Glutamatergic neuron (in vitro differentiated cells): ENCODE data around the gene PCED1B. TPM values are rescaled to one million over a fixed set of nuclear protein-coding genes. Genes with fewer than 3 reads are reported as not detected.

Experiments
- DNase-seq: peaks from one replicate; pipeline ENCODE4 v3.0.0; 2022
- H3K27ac Mint-ChIP-seq: one replicate; pipeline ENCODE4 v1.8.0; 2020; ENCODE audit warnings: mild to moderate bottlenecking, mixed read lengths, inconsistent platforms; ENCODE audit not compliant: unreplicated experiment
- H3K27me3 Mint-ChIP-seq: one replicate; pipeline ENCODE4 v1.8.0; 2020; ENCODE audit warnings: mild to moderate bottlenecking, moderate library complexity, mixed read lengths, inconsistent platforms; ENCODE audit not compliant: unreplicated experiment
- H3K36me3 Mint-ChIP-seq: one replicate; pipeline ENCODE4 v1.8.0; 2020; ENCODE audit warnings: mild to moderate bottlenecking, mixed read lengths, inconsistent platforms; ENCODE audit not compliant: unreplicated experiment
- H3K4me1 Mint-ChIP-seq: one replicate; pipeline ENCODE4 v1.8.0; 2020; ENCODE audit warnings: mild to moderate bottlenecking, low read depth, mixed read lengths, inconsistent platforms; ENCODE audit not compliant: unreplicated experiment
- H3K4me3 Mint-ChIP-seq: one replicate; pipeline ENCODE4 v1.8.0; 2020; ENCODE audit warnings: mild to moderate bottlenecking, mixed read lengths, inconsistent platforms; ENCODE audit not compliant: unreplicated experiment
- H3K9me3 Mint-ChIP-seq: one replicate; pipeline ENCODE4 v1.8.0; 2020; ENCODE audit warnings: mild to moderate bottlenecking, moderate library complexity, mixed read lengths, inconsistent platforms; ENCODE audit not compliant: unreplicated experiment
- CTCF ChIP-seq: fragments of 200-600 bp; sonication (generic); IDR thresholded peaks from one replicate; pipeline ENCODE4 v1.5.0; 2021; ENCODE audit not compliant: partially characterized antibody, unreplicated experiment
- total RNA-seq: library from RNA; stranded (reverse); fragmentation: NEBNext Ultra II Directional; extraction: Animal tissue kit (Norgen Biotek cat#: 25700); gene quantifications from one replicate; pipeline ENCODE4 v1.2.1, GENCODE V29; 2021; ENCODE audit not compliant: unreplicated experiment

The PCED1B gene
- total RNA-seq, 1 donor from 2014 or later: 0.27 TPM

GRCh38 chr12:47073951-47074350 lies 5.5 kb upstream of the PCED1B start:
- no peaks in the 10 kb centered on the region for H3K36me3 Mint-ChIP-seq
- H3K27me3 Mint-ChIP-seq: peaks cover 2% of the 10 kb centered on the region
- peaks cover under 1% of the 10 kb centered on the region for H3K4me1 Mint-ChIP-seq
- no peak overlapping the region for H3K27ac Mint-ChIP-seq
- DNase-seq: no peak
- no peak overlapping the region for H3K4me3 Mint-ChIP-seq
- no peak for TF ChIP-seq CTCF
- no peaks in the 10 kb centered on the region for H3K9me3 Mint-ChIP-seq

GRCh38 chr12:47074757-47075156 lies 4.7 kb upstream of the PCED1B start:
- Mint-ChIP-seq H3K36me3 (no peaks in the 10 kb centered on the region), H3K4me3 (no peak overlapping the region), H3K27ac (no peak overlapping the region), H3K4me1 (peaks cover 3% of the 10 kb centered on the region), H3K9me3 (no peaks in the 10 kb centered on the region), H3K27me3 (peaks cover 5% of the 10 kb centered on the region)
- no peak for TF ChIP-seq CTCF
- no peak for DNase-seq

- peaks cover 3% of the 10 kb centered on the region for H3K4me1 Mint-ChIP-seq
- H3K4me3 Mint-ChIP-seq: no peak overlapping the region
- no peaks in the 10 kb centered on the region for H3K36me3 Mint-ChIP-seq
- no peak overlapping the region for H3K27ac Mint-ChIP-seq
- H3K27me3 Mint-ChIP-seq: peaks cover 7% of the 10 kb centered on the region
- no peaks in the 10 kb centered on the region for H3K9me3 Mint-ChIP-seq
- no peak for TF ChIP-seq CTCF
- DNase-seq: no peak
These were observed 4.0 kb upstream of the PCED1B start for GRCh38 chr12:47075192-47076084.

- H3K27ac Mint-ChIP-seq: no peak overlapping the region
- DNase-seq: no peak
- peaks cover 9% of the 10 kb centered on the region for H3K27me3 Mint-ChIP-seq
- H3K4me1 Mint-ChIP-seq: peaks cover 3% of the 10 kb centered on the region
- no peaks in the 10 kb centered on the region for H3K9me3 Mint-ChIP-seq
- no peak overlapping the region for H3K4me3 Mint-ChIP-seq
- TF ChIP-seq CTCF: no peak
- H3K36me3 Mint-ChIP-seq: no peaks in the 10 kb centered on the region
These were observed 2.0 kb upstream of the PCED1B start for GRCh38 chr12:47077206-47078085.
